Kidney (tissue), 14 donors: ENCODE measurements around the gene ATP6V1B1. TPM values are rescaled to one million over a fixed set of nuclear protein-coding genes. Genes with fewer than 3 reads are reported as not detected.

ENCODE experiments used
- DNase-seq, 5 donors: peaks; one replicate each; pipeline ENCODE4 v3.0.0-alpha.2; 2013 to 2020
- FAIRE-seq: peaks from 2 replicates; lab custom pipeline; 2012; peaks lifted over from hg19 to GRCh38; lab: Jason Lieb, UNC
- H3K27ac ChIP-seq, 2 donors: one replicate each; pipeline ENCODE4 v1.7.0; 2013; ENCODE audit warnings: low read depth in 2 of 2, low read length in 2 of 2, inconsistent platforms in 1 of 2
- H3K27me3 ChIP-seq: one replicate; pipeline ENCODE4 v1.7.1; 2013; ENCODE audit warnings: low read length, inconsistent platforms; ENCODE audit not compliant: control insufficient read depth, insufficient read depth
- H3K36me3 ChIP-seq, 3 donors: one replicate each; pipeline versions ENCODE4 v1.7.0 to v1.7.1; 2013; ENCODE audit warnings: low read length in 3 of 3, control low read depth in 1 of 3, inconsistent platforms in 1 of 3; ENCODE audit not compliant: insufficient read depth in 3 of 3, control insufficient read depth in 2 of 3
- H3K4me1 ChIP-seq, 3 donors: one replicate each; pipeline versions ENCODE4 v1.7.0 to v1.7.1; 2013; ENCODE audit warnings: low read length in 3 of 3, inconsistent platforms in 1 of 3, low read depth in 1 of 3; ENCODE audit not compliant: control insufficient read depth in 2 of 3, insufficient read depth in 2 of 3
- H3K4me3 ChIP-seq, 3 donors: one replicate each; pipeline versions ENCODE4 v1.7.0 to v1.8.1; 2013; ENCODE audit warnings: low read length in 3 of 3, control low read depth in 1 of 3, inconsistent platforms in 1 of 3
- H3K9ac ChIP-seq, 3 donors: one replicate each; pipeline versions ENCODE4 v1.7.0 to v1.7.1; 2013; ENCODE audit warnings: low read length in 3 of 3, control low read depth in 1 of 3, inconsistent platforms in 1 of 3
- H3K9me3 ChIP-seq, 3 donors: one replicate each; pipeline versions ENCODE4 v1.7.0 to v1.7.1; 2013; ENCODE audit warnings: low read length in 3 of 3, control low read depth in 1 of 3, inconsistent platforms in 1 of 3; ENCODE audit not compliant: control insufficient read depth in 2 of 3, insufficient read depth in 1 of 3
- intact Hi-C: fragments of 100-400 bp; cut with DNase I; formaldehyde crosslinking; loops from one replicate; pipeline ENCODE4 v1.11.1; 2022
- polyA plus RNA-seq: library from polyadenylated mRNA; stranded (reverse); fragments of 350-450 nt; fragmentation: Illumina TruSeq; extraction: RNeasy Lipid Tissue Mini Kit (QIAGEN cat#74804); gene quantifications from one replicate; pipeline ENCODE4 v1.2.3, GENCODE V29; 2014; ENCODE audit warnings: low read depth, low replicate concordance; ENCODE audit not compliant: insufficient read depth
- total RNA-seq: library from RNA; stranded (reverse); fragmentation: NEBNext Ultra II Directional; extraction: Animal tissue kit (Norgen Biotek cat#: 25700); gene quantifications from one replicate; pipeline ENCODE4 v1.2.1, GENCODE V29; 2021
- TF ChIP-seq, protein P1 (sequence below): IDR thresholded peaks from 3 replicates; pipeline ENCODE4 v1.5.1; 2012; ENCODE audit warnings: mild to moderate bottlenecking, moderate library complexity, borderline replicate concordance; ENCODE audit not compliant: insufficient read depth; ENCODE audit errors: extremely low read depth
- donor health status: control.
- donor health status: control.
- donor health status: control.
- donor health status: control.
- donor health status: control.
- donor health status: DM: yes; HTN: yes; CAD: no.
- donor health status: Normal renal cell carcinoma (clear cell type).

ATP6V1B1 gene
- total and polyA plus RNA-seq, 2 donors from 2014 or later = 37.9 to 400 TPM

- intact Hi-C loops = no loop called here
- no peak for FAIRE-seq
Observed at GRCh38 chr2:71003396-71003795, 67.7 kb downstream of the ATP6V1B1 start.

GRCh38 chr2:71003966-71004755 is 68.5 kb downstream of the ATP6V1B1 start:
- Histone ChIP-seq H3K4me1 (no peaks in the 10 kb centered on the region), H3K27me3 (no peaks in the 10 kb centered on the region), H3K36me3 (no peaks in the 10 kb centered on the region), H3K9ac (no peak overlapping the region), H3K4me3 (no peak overlapping the region), H3K27ac (no peak overlapping the region), H3K9me3 (no peaks in the 10 kb centered on the region)
- DNase-seq (no peak), FAIRE-seq (no peak)
- TF ChIP-seq, protein P1, sequence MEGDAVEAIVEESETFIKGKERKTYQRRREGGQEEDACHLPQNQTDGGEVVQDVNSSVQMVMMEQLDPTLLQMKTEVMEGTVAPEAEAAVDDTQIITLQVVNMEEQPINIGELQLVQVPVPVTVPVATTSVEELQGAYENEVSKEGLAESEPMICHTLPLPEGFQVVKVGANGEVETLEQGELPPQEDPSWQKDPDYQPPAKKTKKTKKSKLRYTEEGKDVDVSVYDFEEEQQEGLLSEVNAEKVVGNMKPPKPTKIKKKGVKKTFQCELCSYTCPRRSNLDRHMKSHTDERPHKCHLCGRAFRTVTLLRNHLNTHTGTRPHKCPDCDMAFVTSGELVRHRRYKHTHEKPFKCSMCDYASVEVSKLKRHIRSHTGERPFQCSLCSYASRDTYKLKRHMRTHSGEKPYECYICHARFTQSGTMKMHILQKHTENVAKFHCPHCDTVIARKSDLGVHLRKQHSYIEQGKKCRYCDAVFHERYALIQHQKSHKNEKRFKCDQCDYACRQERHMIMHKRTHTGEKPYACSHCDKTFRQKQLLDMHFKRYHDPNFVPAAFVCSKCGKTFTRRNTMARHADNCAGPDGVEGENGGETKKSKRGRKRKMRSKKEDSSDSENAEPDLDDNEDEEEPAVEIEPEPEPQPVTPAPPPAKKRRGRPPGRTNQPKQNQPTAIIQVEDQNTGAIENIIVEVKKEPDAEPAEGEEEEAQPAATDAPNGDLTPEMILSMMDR = no peak
- intact Hi-C loops = no loop called here

More at GRCh38 chr2:71003396-71003795, 67.7 kb downstream of the ATP6V1B1 start:
- Histone ChIP-seq H3K9me3 (no peaks in the 10 kb centered on the region), H3K27ac (no peak overlapping the region), H3K36me3 (no peaks in the 10 kb centered on the region), H3K9ac (no peak overlapping the region), H3K4me3 (no peak overlapping the region), H3K27me3 (no peaks in the 10 kb centered on the region), H3K4me1 (no peaks in the 10 kb centered on the region)
- TF ChIP-seq, protein P1 = no peak
- DNase-seq = no peak

DNA sequence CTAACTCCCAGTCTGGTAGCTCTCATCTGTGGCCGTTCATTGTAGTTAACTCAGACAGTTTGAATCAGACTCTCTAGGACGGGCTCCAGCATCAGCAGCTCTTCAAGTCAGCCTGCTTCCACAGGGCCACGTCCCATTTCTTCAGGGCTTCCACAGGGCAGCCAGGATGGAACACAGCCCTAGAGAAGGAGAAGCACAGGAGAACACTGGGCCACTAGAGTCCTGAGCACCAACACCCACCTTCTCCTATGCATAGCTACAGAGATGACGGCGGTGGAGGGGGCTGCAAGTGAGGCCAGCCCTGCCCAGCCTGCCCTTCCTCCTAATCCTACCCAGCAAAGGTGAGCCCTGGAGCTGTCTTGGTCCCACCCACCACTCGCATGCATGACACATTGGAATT is 69.2 kb downstream of the ATP6V1B1 start:
- intact Hi-C loops = no loop called here
- no peak overlapping the region for H3K9ac ChIP-seq
- no peak overlapping the region for H3K27ac ChIP-seq
- DNase-seq = no peak
- no peaks in the 10 kb centered on the region for H3K4me1 ChIP-seq
- FAIRE-seq = no peak
- no peaks in the 10 kb centered on the region for H3K27me3 ChIP-seq
- no peaks in the 10 kb centered on the region for H3K36me3 ChIP-seq
- H3K4me3 ChIP-seq = no peak overlapping the region
- H3K9me3 ChIP-seq = no peaks in the 10 kb centered on the region
- TF ChIP-seq, protein P1 = no peak
